Esophagus mucosa (tissue), 1 donor: Measurements from ENCODE around the gene CYP20A1. TPM values are rescaled to one million over a fixed set of nuclear protein-coding genes. Genes with fewer than 3 reads are reported as not detected.
"Not testable (repeated sequence)": the region's sequence is repeated elsewhere in the genome, so short reads cannot be mapped to it uniquely, and the experiment has no call there.

ENCODE experiments used
- ATAC-seq: fragments of 200-7000 bp; cut with Tn5 transposase; one replicate; pipeline ENCODE4 v1.9.1; 2020
- total RNA-seq: library from RNA; stranded (reverse); gene quantifications from one replicate; pipeline ENCODE4 v1.2.4, GENCODE V29; 2023
- donor health status: DM: yes; HTN: yes; CAD: no.

CYP20A1 gene
- total RNA-seq, 1 donor from 2014 or later: 11.8 TPM

DNA sequence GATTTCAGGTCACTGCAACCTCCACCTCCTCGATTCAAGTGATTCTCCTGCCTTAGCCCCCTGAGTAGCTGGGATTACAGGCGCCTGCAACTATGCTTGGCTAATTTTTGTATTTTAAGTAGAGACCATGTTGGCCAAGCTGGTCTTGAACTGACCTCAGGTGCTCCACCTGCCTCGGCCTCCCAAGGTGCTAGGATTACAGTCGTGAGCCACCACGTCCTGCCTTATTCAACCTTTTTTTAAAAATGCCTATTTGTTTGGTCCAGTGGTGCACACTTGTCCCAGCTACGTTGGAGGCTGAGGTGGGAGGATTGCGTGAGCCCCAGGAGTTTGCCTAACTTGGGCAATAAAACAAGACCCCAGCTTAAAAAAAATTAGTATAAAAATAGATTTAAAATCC is 43.3 kb downstream of the CYP20A1 start:
- no peak for ATAC-seq

- no peak for ATAC-seq
Measured at GRCh38 chr2:203286532-203286931, 47.7 kb downstream of the CYP20A1 start.

DNA sequence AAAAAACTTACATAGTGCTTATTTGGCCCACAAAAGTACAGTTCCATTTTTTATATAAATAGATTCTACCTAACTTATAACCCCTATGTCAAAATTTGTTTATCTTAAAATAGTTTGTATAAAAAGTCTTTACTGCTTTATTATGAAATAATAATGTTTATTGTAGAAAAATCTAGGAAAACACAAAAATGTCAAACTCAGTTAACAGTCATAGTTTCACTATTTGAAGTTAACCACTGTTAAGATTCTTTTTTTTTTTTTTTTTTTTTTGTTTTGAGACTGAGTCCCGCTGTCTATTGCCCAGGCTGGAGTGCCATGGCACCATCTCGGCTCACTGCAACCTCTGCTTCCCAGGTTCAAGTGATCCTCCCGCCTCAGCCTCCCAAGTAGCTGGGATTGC is 62.8 kb downstream of the CYP20A1 start:
- ATAC-seq: no peak

- ATAC-seq: not testable (repeated sequence)
Measured at GRCh38 chr2:203302586-203302985, 63.8 kb downstream of the CYP20A1 start.

GRCh38 chr2:203310688-203311436 is 72.0 kb downstream of the CYP20A1 start:
- ATAC-seq: no peak

GRCh38 chr2:203326356-203326755 is 87.5 kb downstream of the CYP20A1 start:
- no peak for ATAC-seq

DNA sequence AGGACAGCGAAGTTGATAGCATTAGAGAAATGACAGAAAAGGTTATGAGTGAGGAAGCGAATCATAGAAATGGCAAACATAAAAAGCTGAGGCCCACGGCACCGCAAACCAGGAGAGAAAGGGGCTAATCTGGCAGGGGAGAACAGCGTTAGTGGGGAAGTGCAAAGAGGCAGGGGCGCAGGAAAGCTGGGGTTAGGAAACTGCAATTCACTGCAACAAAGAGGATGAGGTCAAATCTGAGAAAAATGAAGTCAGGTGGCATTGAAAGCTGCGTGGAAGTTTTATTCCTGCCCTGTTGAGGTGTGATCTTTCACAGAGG is 88.7 kb downstream of the CYP20A1 start:
- no peak for ATAC-seq

GRCh38 chr2:203327901-203328759 is 89.3 kb downstream of the CYP20A1 start, which contains the start of gene ABI2:
Gene ABI2, plus strand, starts transcription at chr2:203328394. Its CDS starts 121 bp downstream, at chr2:203328515.
- ATAC-seq: peak; percentile 80

- peak; percentile 54 for ATAC-seq
Measured at GRCh38 chr2:203328760-203329540, 90.1 kb downstream of the CYP20A1 start.

GRCh38 chr2:203330434-203330833 is 91.6 kb downstream of the CYP20A1 start:
- ATAC-seq: no peak

- ATAC-seq: no peak
Measured at GRCh38 chr2:203338322-203338721, 99.5 kb downstream of the CYP20A1 start.

- no peak for ATAC-seq
Measured at GRCh38 chr2:203340791-203341487, 102.1 kb downstream of the CYP20A1 start.

- no peak for ATAC-seq
Measured at GRCh38 chr2:203341741-203342310, 103.0 kb downstream of the CYP20A1 start.

- ATAC-seq: not testable (repeated sequence)
Measured at GRCh38 chr2:203342374-203342773, 103.6 kb downstream of the CYP20A1 start.

GRCh38 chr2:203344667-203345066 is 105.8 kb downstream of the CYP20A1 start:
- no peak for ATAC-seq

DNA sequence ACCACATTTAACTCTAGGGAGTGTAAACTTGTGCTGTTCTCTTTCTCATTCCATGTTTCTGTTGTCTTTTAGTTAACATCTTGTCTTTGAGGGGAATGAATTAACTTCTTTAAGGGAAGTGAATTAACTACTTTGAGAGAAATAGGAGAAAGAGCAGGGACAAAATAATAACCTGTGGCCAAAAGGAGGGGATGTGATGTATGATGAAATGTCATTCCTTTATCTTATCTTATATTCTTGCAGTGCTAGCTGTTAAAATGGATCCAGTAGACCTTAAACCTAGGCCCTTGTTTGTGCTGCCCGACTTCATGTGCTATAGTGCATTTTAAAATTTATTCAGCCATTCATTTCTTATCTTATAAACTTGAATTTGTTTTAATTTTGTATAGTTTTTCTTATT is 107.8 kb downstream of the CYP20A1 start:
- ATAC-seq: no peak

GRCh38 chr2:203347375-203347774 is 108.6 kb downstream of the CYP20A1 start:
- no peak for ATAC-seq

- peak; percentile 48 for ATAC-seq
Measured at GRCh38 chr2:203352604-203353255, 113.9 kb downstream of the CYP20A1 start.

- ATAC-seq: no peak
Measured at GRCh38 chr2:203354966-203355365, 116.1 kb downstream of the CYP20A1 start.
